AG09319 (cell line): Measurements from ENCODE around the gene CPLX1.
"Not testable (repeated sequence)": the region's sequence is repeated elsewhere in the genome, so short reads cannot be mapped to it uniquely, and the experiment has no call there.

Source experiments
- DNase-seq: peaks from one replicate; pipeline ENCODE4 v3.0.0-alpha.2; 2010; ENCODE audit warnings: low read depth; ENCODE audit errors: extremely low read depth
- TF ChIP-seq, protein P1 (sequence below): IDR thresholded peaks from 2 replicates; pipeline ENCODE4 v1.5.1; 2011; ENCODE audit warnings: low read depth, mild to moderate bottlenecking, inconsistent platforms, low read length, moderate library complexity

The CPLX1 gene

GRCh38 chr4:777520-778262 is 48.2 kb downstream of the CPLX1 start:
- TF ChIP-seq, protein P1, sequence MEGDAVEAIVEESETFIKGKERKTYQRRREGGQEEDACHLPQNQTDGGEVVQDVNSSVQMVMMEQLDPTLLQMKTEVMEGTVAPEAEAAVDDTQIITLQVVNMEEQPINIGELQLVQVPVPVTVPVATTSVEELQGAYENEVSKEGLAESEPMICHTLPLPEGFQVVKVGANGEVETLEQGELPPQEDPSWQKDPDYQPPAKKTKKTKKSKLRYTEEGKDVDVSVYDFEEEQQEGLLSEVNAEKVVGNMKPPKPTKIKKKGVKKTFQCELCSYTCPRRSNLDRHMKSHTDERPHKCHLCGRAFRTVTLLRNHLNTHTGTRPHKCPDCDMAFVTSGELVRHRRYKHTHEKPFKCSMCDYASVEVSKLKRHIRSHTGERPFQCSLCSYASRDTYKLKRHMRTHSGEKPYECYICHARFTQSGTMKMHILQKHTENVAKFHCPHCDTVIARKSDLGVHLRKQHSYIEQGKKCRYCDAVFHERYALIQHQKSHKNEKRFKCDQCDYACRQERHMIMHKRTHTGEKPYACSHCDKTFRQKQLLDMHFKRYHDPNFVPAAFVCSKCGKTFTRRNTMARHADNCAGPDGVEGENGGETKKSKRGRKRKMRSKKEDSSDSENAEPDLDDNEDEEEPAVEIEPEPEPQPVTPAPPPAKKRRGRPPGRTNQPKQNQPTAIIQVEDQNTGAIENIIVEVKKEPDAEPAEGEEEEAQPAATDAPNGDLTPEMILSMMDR: no peak
- DNase-seq: no peak

DNA sequence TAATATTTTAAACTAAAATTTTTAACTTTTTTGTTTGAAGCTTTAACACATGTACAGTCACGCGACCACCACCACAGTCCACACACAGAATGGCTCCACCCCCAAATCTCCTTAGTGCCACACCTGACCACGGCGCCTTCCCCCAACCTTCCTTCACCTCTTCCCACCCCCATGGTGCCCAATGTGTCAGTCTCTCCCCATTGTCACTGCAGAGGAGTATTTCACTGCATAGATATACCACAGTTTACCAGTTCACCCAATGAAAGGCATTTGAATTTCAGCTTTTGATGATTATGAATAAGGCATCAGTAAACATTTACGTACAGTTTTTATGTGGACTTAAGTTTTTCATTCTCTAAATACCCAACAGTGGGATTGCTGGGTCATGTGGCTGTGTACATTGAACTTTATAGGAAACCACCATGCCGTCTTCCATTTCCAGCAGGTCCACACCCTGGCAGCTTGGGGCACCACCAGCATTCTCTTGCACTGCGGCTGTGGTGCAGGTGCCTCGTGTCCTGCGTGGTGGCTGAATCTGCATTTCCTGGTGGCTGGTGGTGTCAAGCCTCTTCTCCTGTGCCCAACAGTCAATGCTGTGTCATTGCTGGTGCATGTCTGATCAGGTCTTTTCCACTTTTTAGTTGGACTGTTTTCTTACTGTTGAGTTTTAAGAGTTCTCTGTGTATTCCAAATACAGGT is 49.0 kb downstream of the CPLX1 start:
- no peak for DNase-seq
- TF ChIP-seq, protein P1: no peak

GRCh38 chr4:775485-775884 is 50.4 kb downstream of the CPLX1 start:
- not testable (repeated sequence) for DNase-seq

GRCh38 chr4:774419-775092 is 51.4 kb downstream of the CPLX1 start:
- DNase-seq: not testable (repeated sequence)

DNA sequence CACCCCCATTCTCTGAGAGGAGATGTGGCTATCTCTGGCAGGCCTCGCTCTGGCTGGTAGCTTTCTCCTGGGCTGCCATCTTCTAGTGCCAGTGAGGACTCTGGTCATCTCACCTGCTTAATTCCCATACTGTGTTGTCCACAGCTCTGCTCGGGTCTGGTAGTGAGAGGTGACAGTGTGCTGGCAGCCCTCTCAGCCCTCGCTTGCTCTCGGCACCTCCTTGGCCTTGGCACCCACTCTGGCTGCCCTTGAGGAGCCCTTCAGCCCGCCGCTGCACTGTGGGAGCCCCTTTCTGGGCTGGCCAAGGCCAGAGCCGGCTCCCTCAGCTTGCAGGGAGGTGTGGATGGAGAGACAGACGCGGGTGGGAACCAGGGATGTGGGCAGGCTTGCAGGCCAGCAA is 52.7 kb downstream of the CPLX1 start:
- TF ChIP-seq, protein P1: no peak
- DNase-seq: no peak

DNA sequence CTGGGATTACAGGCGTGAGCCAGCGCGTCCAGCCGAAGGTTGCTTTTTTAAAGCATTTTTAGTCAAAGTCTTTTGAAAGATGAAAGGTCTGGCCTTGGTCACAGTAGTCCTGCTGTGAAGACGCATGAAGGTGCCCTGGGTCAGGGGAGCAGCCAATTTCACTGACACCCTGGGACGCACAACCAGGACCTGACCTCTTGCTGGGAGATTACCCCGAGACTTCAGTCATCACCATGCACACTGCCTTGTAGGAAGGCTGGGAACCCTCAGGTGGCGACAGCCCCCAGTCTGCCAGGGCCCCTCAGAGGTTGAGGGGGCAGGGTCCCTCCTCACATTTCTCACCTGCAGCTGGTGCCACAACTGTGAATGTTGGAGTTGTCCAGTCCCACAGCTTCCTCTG is 53.2 kb downstream of the CPLX1 start:
- TF ChIP-seq, protein P1: no peak
- no peak for DNase-seq

GRCh38 chr4:772118-772517 is 53.8 kb downstream of the CPLX1 start:
- TF ChIP-seq, protein P1: no peak
- DNase-seq: no peak

GRCh38 chr4:771464-771863 is 54.5 kb downstream of the CPLX1 start:
- no peak for DNase-seq
- TF ChIP-seq, protein P1: no peak
